Mesothelial cell of epicardium (in vitro differentiated cells): Measurements from ENCODE around the gene FOXI1. TPM values are rescaled to one million over a fixed set of nuclear protein-coding genes. Genes with fewer than 3 reads are reported as not detected.

Experiments
- DNase-seq, 2 experiments: peaks; one replicate each; pipeline ENCODE4 v3.0.0; 2021; ENCODE audit warnings: low spot score in 2 of 2; ENCODE audit not compliant: unreplicated experiment in 2 of 2
- H3K27ac Mint-ChIP-seq: 2 replicates; pipeline ENCODE4 v1.8.0; 2021; ENCODE audit warnings: mixed read lengths
- H3K27me3 Mint-ChIP-seq: 2 replicates; pipeline ENCODE4 v1.8.0; 2021; ENCODE audit warnings: low read depth, mixed read lengths
- H3K36me3 Mint-ChIP-seq: 2 replicates; pipeline ENCODE4 v1.8.0; 2021; ENCODE audit warnings: mixed read lengths
- H3K4me1 Mint-ChIP-seq: 2 replicates; pipeline ENCODE4 v1.8.0; 2021; ENCODE audit warnings: mixed read lengths
- H3K4me3 Mint-ChIP-seq: 2 replicates; pipeline ENCODE4 v1.8.0; 2021; ENCODE audit warnings: mild to moderate bottlenecking, moderate library complexity, mixed read lengths
- H3K9me3 Mint-ChIP-seq: 2 replicates; pipeline ENCODE4 v1.8.0; 2021; ENCODE audit warnings: mixed read lengths
- total RNA-seq: library from RNA; stranded (reverse); gene quantifications from 3 replicates; pipeline ENCODE4 v1.2.1, GENCODE V29; 2021
- TF ChIP-seq, protein P1 (sequence below): fragments of 200-600 bp; sonication (generic); IDR thresholded peaks from one replicate; pipeline ENCODE4 v1.5.0; 2021; ENCODE audit warnings: antibody characterized with exemption; ENCODE audit not compliant: unreplicated experiment

The FOXI1 gene
- total RNA-seq: not detected in 3 replicates

DNA sequence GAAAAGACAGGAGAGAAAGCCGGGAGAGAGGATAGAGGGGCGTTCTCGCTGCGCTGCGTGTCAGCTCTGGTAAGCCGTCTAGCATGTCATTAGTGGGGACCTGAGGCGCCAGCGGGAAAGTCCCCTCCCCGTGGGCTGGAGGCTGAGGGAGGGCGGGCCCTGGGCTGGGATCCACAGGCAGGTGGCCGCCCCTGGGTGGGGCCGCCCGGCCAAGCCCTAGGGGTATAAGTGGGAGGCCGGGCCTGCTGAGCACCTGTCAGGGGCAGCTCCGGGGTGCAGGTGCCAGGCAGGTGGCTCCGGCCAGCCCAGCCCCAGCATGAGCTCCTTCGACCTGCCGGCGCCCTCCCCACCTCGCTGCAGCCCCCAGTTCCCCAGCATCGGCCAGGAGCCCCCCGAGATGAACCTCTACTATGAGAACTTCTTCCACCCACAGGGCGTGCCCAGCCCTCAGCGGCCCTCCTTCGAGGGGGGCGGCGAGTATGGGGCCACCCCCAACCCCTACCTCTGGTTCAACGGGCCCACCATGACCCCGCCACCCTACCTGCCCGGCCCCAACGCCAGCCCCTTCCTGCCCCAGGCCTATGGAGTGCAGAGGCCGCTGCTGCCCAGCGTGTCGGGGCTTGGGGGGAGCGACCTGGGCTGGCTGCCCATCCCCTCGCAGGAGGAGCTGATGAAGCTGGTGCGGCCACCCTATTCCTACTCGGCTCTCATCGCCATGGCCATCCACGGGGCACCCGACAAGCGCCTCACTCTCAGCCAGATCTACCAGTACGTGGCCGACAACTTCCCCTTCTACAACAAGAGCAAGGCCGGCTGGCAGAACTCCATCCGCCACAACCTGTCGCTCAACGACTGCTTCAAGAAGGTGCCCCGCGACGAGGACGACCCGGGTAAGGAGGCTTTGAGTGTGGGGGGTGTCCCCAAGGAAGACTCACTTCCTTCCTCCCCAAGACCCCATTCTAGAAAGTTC is at the start of gene FOXI1:
Gene FOXI1 (plus strand): TSS at position 256 of the 970 bp plus-strand sequence. CDS start 61 bp downstream, at position 317.
- Mint-ChIP-seq H3K36me3 (no peaks in the 10 kb centered on the region), H3K27ac (no peak within 1 kb of the TSS)

DNA sequence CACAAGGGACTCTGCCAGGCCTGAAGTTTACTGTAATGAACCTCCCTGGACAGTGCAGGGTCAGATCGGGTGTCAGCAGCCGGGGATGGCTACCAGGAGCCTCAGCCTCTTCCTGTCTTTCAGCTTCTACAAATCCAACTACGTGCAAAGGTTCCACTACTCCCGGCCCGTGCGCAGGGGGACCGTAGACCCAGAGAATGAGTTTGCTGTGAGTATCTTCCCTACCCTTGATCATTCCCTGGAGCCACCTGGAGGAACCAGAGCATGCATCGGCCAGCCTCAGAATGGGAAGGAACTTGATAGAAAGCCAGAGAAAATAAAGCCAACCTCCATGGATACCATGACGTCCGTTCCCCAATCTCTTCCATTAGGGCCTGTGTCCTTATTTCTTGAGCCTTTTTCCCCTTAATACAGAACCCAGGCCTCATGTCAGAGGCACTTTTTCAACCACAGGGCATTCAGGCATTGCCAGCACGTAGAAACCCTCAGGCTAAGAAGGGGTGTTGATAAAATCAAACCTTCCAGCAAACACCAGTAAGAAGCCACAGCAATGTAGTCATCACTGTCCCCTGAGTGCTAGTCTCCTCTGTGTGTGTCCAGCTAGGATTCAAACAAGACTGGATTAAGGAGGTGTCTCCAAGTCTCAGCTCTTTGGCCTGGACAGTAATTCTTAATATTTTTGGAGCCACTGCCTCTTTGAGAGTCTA is 49.0 kb upstream of the FOXI1 start:
- no peaks in the 10 kb centered on the region for H3K36me3 Mint-ChIP-seq
- no peaks in the 10 kb centered on the region for H3K27me3 Mint-ChIP-seq
- H3K4me3 Mint-ChIP-seq: no peak overlapping the region
- H3K9me3 Mint-ChIP-seq: no peaks in the 10 kb centered on the region
- TF ChIP-seq, protein P1, sequence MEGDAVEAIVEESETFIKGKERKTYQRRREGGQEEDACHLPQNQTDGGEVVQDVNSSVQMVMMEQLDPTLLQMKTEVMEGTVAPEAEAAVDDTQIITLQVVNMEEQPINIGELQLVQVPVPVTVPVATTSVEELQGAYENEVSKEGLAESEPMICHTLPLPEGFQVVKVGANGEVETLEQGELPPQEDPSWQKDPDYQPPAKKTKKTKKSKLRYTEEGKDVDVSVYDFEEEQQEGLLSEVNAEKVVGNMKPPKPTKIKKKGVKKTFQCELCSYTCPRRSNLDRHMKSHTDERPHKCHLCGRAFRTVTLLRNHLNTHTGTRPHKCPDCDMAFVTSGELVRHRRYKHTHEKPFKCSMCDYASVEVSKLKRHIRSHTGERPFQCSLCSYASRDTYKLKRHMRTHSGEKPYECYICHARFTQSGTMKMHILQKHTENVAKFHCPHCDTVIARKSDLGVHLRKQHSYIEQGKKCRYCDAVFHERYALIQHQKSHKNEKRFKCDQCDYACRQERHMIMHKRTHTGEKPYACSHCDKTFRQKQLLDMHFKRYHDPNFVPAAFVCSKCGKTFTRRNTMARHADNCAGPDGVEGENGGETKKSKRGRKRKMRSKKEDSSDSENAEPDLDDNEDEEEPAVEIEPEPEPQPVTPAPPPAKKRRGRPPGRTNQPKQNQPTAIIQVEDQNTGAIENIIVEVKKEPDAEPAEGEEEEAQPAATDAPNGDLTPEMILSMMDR: no peak
- H3K4me1 Mint-ChIP-seq: peaks cover 19% of the 10 kb centered on the region
- no peak for DNase-seq
- H3K27ac Mint-ChIP-seq: peak overlapping the region; percentile 11

More for the DNA sequence above, at the start of gene FOXI1:
- no peak for DNase-seq
- TF ChIP-seq, protein P1: no peak
- H3K27me3 Mint-ChIP-seq: peaks cover 3% of the 10 kb centered on the region
- peaks cover 11% of the 10 kb centered on the region for H3K4me1 Mint-ChIP-seq
- H3K9me3 Mint-ChIP-seq: no peaks in the 10 kb centered on the region
- no peak within 1 kb of the TSS for H3K4me3 Mint-ChIP-seq

DNA sequence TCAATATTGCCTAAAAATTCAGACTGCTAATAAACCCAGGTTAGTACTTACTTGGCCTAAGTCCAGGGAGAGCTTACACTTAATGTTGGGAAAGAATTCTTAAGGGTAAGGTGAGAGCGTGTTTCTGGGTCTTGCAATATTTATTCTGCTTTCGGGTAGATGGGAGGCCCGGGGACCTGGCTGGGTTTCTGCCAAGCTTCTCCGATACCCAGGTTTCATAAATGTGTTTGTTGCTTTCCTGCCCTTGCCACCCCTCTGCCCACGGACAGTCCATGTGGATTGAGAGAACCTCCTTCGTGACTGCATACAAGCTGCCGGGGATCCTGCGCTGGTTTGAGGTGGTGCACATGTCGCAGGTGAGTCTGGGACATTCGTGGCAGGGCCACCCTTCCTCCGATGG is 48.4 kb upstream of the FOXI1 start:
- no peak for DNase-seq
- Mint-ChIP-seq H3K4me3 (no peak overlapping the region), H3K27ac (peak overlapping the region; percentile 11), H3K27me3 (no peaks in the 10 kb centered on the region), H3K4me1 (peaks cover 13% of the 10 kb centered on the region), H3K9me3 (no peaks in the 10 kb centered on the region), H3K36me3 (no peaks in the 10 kb centered on the region)
- TF ChIP-seq, protein P1: no peak

DNA sequence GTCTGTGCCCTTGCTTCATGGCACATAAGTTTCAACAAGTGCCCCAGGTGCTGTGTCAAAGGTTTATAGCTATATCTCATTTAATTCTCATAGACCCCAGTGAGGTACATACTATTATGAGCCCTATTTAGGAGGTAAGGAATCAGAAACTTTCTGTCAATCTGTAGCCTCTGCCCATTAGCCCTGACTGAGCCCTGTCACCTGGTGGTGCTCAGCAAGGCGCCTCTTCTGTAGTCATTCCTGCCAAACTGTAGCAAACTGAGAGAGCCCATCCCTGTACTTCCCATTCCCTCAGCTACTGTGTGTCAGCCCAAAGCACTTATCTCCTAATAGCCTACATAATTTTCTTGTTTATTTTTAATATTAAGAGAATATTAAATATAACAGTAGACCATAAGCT is 46.5 kb upstream of the FOXI1 start:
- Mint-ChIP-seq H3K27me3 (peaks cover 9% of the 10 kb centered on the region), H3K4me3 (no peak overlapping the region), H3K4me1 (peaks cover 13% of the 10 kb centered on the region), H3K9me3 (peaks cover 2% of the 10 kb centered on the region), H3K27ac (no peak overlapping the region), H3K36me3 (no peaks in the 10 kb centered on the region)
- TF ChIP-seq, protein P1: no peak
- DNase-seq: no peak

DNA sequence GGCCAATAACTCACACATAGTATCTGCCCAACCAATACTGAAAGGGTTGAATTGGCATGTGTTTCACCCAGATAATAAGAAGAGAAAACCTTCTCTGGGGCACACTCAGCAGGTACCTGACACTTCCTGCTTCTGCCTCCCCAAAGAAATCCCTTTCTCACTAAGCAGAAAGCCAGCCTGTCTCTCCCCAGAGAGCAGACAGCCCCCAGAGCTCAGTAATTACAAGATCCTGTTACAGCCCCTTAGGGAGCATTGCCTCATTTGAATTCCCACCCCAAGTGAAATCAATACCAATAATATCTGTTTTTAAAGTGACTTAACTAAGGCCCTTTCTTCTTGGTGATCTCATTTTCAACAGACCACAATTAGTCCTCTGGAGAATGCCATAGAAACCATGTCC is 38.5 kb upstream of the FOXI1 start:
- TF ChIP-seq, protein P1: no peak
- H3K9me3 Mint-ChIP-seq: peaks cover 12% of the 10 kb centered on the region

More for the DNA sequence above, 38.5 kb upstream of the FOXI1 start:
- Mint-ChIP-seq H3K36me3 (no peaks in the 10 kb centered on the region), H3K27ac (no peak overlapping the region), H3K27me3 (peaks cover 39% of the 10 kb centered on the region), H3K4me1 (no peaks in the 10 kb centered on the region), H3K4me3 (no peak overlapping the region)
- DNase-seq: no peak
